ENCODE data around the gene CD44.
"Not testable (repeated sequence)": the region's sequence is repeated elsewhere in the genome, so short reads cannot be mapped to it uniquely, and the experiment has no call there.

The CD44 gene

DNA sequence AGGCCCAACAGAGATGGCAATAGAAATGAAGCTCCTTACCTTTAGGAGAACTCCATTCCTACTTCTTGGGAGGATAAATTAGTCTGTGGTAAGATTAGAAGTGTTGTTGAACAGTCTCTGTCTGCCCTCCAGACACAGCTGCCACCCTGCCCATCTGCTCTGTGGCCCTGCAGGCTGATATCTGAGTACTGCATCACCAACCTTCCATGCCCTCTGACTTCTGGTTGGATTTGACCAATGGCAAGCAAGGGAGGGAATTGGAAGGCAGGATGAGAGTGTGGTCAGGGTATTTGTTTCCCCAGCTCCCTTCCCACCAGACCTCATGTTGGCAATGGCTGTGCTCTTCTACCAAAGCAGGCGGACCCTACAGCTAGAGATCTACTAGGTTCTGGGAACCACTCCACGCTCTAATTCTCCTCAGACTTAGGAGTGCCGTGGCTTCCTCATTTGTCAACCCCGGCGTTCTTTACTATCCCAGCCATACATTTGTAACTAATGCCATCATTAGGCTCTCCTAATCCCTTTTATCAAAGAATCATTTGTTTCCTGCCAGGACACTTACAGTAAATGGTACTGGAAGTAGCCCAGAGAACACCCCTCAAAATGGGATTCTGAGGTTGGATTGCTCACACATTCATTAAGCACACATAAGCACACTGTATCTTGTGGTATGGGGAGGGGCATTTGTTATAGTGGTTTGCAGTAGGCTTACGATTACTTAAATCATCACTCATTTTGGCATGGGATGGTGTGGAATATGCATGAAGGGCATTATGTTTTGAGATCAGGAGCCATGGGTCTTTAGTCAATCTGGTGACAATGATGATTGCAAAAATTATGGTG, 35.4 kb upstream of the CD44 start:
- no peak overlapping the region for H3K4me3 ChIP-seq (ENCODE audit: low read depth, low read length)
- no peak for DNase-seq

DNA sequence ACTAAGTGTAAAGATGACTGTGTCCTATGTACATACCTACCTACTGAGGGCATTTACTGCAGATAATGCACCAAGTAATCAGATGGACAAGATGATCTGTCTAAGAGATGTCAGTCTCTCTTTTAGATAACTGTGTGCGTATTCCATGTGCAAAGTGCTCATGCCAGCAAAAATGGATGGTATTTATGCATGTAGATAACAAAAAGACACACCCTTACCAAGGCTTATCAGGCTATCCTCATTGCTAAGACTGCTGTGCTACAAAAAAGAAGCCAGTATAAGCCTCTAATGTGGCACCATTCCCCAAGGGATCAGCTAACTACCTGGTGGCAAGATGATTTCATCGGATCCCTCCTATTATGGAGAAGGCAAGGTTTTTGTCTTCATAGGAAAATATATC, 34.3 kb upstream of the CD44 start:
- TF ChIP-seq, protein P1, sequence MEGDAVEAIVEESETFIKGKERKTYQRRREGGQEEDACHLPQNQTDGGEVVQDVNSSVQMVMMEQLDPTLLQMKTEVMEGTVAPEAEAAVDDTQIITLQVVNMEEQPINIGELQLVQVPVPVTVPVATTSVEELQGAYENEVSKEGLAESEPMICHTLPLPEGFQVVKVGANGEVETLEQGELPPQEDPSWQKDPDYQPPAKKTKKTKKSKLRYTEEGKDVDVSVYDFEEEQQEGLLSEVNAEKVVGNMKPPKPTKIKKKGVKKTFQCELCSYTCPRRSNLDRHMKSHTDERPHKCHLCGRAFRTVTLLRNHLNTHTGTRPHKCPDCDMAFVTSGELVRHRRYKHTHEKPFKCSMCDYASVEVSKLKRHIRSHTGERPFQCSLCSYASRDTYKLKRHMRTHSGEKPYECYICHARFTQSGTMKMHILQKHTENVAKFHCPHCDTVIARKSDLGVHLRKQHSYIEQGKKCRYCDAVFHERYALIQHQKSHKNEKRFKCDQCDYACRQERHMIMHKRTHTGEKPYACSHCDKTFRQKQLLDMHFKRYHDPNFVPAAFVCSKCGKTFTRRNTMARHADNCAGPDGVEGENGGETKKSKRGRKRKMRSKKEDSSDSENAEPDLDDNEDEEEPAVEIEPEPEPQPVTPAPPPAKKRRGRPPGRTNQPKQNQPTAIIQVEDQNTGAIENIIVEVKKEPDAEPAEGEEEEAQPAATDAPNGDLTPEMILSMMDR (IDR thresholded peaks at IDR 0.05; ENCODE audit: low read depth, low read length) = no peak
- Histone ChIP-seq H3K4me3 (ENCODE audit: low read depth, low read length) (no peak overlapping the region), H3K9me3 (ENCODE audit: severe bottlenecking) (no peaks in the 10 kb centered on the region), H3K27me3 (ENCODE audit: insufficient read depth, low read depth, severe bottlenecking) (no peaks in the 10 kb centered on the region), H3K27ac (no peak overlapping the region), H3K36me3 (no peaks in the 10 kb centered on the region)
- no peak for DNase-seq

More for the DNA sequence above, 35.4 kb upstream of the CD44 start:
- Histone ChIP-seq H3K27ac (no peak overlapping the region), H3K9me3 (ENCODE audit: severe bottlenecking) (no peaks in the 10 kb centered on the region), H3K36me3 (no peaks in the 10 kb centered on the region), H3K27me3 (ENCODE audit: insufficient read depth, low read depth, severe bottlenecking) (no peaks in the 10 kb centered on the region)
- TF ChIP-seq, protein P1 (IDR thresholded peaks at IDR 0.05; ENCODE audit: low read depth, low read length) = no peak

DNA sequence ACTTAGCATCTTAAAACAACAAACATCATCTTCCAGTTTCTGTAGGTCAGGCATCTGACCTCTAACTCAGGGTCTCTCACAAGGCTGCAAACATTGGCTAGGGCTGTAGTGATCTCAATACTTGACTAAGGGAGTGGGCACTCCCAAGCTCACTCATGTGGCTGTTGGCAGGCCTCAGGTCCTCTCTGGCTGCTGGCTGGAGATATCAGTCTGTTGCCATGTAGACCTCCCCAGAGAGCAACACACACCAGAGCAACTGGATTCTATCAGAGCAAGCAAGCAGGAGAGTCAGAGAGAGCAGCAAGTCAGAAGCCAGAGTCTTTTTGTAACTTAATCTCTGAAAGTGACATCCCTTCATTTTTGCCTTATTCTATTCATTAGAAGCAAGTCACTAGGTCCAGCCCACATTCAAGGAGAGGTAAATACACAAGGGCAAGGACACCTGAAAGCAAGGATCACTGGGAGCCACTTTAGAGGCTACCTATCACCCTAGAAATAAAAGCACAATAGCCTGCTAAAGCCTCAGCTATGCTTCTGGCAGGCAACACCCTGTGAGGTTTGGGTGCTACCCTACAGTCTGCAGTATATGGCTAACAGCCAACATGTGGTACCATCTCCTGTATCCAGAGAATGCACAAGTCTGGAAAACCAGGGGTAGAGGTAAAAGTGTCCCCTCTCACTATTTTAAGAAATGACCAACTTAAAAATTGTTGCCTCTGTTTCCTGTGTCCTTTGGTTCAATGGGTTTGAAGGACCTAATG, 33.5 kb upstream of the CD44 start:
- Histone ChIP-seq H3K27ac (no peak overlapping the region), H3K4me3 (ENCODE audit: low read depth, low read length) (no peak overlapping the region), H3K36me3 (no peaks in the 10 kb centered on the region), H3K9me3 (ENCODE audit: severe bottlenecking) (no peaks in the 10 kb centered on the region), H3K27me3 (ENCODE audit: insufficient read depth, low read depth, severe bottlenecking) (no peaks in the 10 kb centered on the region)
- TF ChIP-seq, protein P1 (IDR thresholded peaks at IDR 0.05; ENCODE audit: low read depth, low read length) = no peak
- DNase-seq = no peak

GRCh38 chr11:35106595-35106994, 32.4 kb upstream of the CD44 start:
- TF ChIP-seq, protein P1 (IDR thresholded peaks at IDR 0.05; ENCODE audit: low read depth, low read length) = no peak
- no peak for DNase-seq
- no peak overlapping the region for H3K27ac ChIP-seq
- H3K4me3 ChIP-seq (ENCODE audit: low read depth, low read length) = no peak overlapping the region
- H3K27me3 ChIP-seq (ENCODE audit: insufficient read depth, low read depth, severe bottlenecking) = no peaks in the 10 kb centered on the region
- H3K36me3 ChIP-seq = no peaks in the 10 kb centered on the region
- H3K9me3 ChIP-seq (ENCODE audit: severe bottlenecking) = no peaks in the 10 kb centered on the region

- no peaks in the 10 kb centered on the region for H3K9me3 ChIP-seq (ENCODE audit: severe bottlenecking)
- no peak overlapping the region for H3K4me3 ChIP-seq (ENCODE audit: low read depth, low read length)
- no peaks in the 10 kb centered on the region for H3K27me3 ChIP-seq (ENCODE audit: insufficient read depth, low read depth, severe bottlenecking)
- no peak for DNase-seq
- no peaks in the 10 kb centered on the region for H3K36me3 ChIP-seq
- no peak overlapping the region for H3K27ac ChIP-seq
- TF ChIP-seq, protein P1 (IDR thresholded peaks at IDR 0.05; ENCODE audit: low read depth, low read length) = no peak
These were observed 31.1 kb upstream of the CD44 start for GRCh38 chr11:35107861-35108260.

GRCh38 chr11:35108336-35108735, 30.6 kb upstream of the CD44 start:
- H3K27ac ChIP-seq; H3K9me3 ChIP-seq (ENCODE audit: severe bottlenecking); H3K27me3 ChIP-seq (ENCODE audit: insufficient read depth, low read depth, severe bottlenecking); DNase-seq; H3K36me3 ChIP-seq; H3K4me3 ChIP-seq (ENCODE audit: low read depth, low read length): not testable (repeated sequence)
